H1 (cell line): ENCODE data around the gene BRI3BP.

Source experiments
- BACH1 ChIP-seq: IDR thresholded peaks from 2 replicates; pipeline ENCODE4 v1.6.1; 2012; ENCODE audit warnings: low read length, improper control_type of control experiment
- CBX8 ChIP-seq: fragments of 300-800, 300-1000 bp; sonication (generic); IDR thresholded peaks from 2 replicates; pipeline ENCODE4 v1.7.1; 2016; ENCODE audit warnings: low read depth, low read length, borderline replicate concordance
- CHD2 ChIP-seq: IDR thresholded peaks from 2 replicates; pipeline ENCODE4 v1.6.1; 2012; ENCODE audit warnings: low read length, improper control_type of control experiment
- CTCF ChIP-seq, 3 experiments: IDR thresholded peaks; 1 replicate in 2 of 3; 2 replicates in 1 of 3; pipeline versions ENCODE4 v1.5.1 to v1.6.1; 2011; ENCODE audit warnings: low read length in 3 of 3, mild to moderate bottlenecking in 3 of 3, inconsistent platforms in 2 of 3, low read depth in 1 of 3, moderate library complexity in 1 of 3; ENCODE audit not compliant: insufficient read depth in 1 of 3; ENCODE audit errors: control extremely low read depth in 1 of 3
- EP300 ChIP-seq, 2 experiments: IDR thresholded peaks; 1 replicate in 1 of 2; 2 replicates in 1 of 2; pipeline ENCODE4 v1.6.1; 2011 to 2012; ENCODE audit warnings: low read depth in 2 of 2, low read length in 2 of 2, mild to moderate bottlenecking in 2 of 2, borderline replicate concordance in 1 of 2, inconsistent platforms in 1 of 2, moderate library complexity in 1 of 2
- EZH2 ChIP-seq: fragments of 200-600 bp; sonication (generic); IDR thresholded peaks from 2 replicates; pipeline ENCODE4 v1.7.1; 2012; ENCODE audit warnings: low read depth, mild to moderate bottlenecking, moderate library complexity, low read length, inconsistent platforms; ENCODE audit not compliant: severe bottlenecking
- POLR2A ChIP-seq, 2 experiments: IDR thresholded peaks; 1 replicate in 1 of 2; 2 replicates in 1 of 2; pipeline ENCODE4 v1.6.1; 2011; ENCODE audit warnings: low read depth in 2 of 2, low read length in 2 of 2, mild to moderate bottlenecking in 2 of 2; ENCODE audit errors: control extremely low read depth in 1 of 2
- POLR2AphosphoS5 ChIP-seq: IDR thresholded peaks from 2 replicates; pipeline ENCODE4 v1.6.1; 2011; ENCODE audit warnings: low read depth, low read length
- RNF2 ChIP-seq: fragments of 200-900, 300-1000 bp; sonication (generic); IDR thresholded peaks from 2 replicates; pipeline ENCODE4 v1.7.1; 2016; ENCODE audit warnings: borderline replicate concordance, low read depth, mild to moderate bottlenecking, antibody characterized with exemption, low read length; ENCODE audit not compliant: poor library complexity, severe bottlenecking; ENCODE audit errors: missing control alignments
- SP2 ChIP-seq: IDR thresholded peaks from 2 replicates; pipeline ENCODE4 v1.6.1; 2012; ENCODE audit warnings: mild to moderate bottlenecking, low read length, inconsistent platforms
- TAF1 ChIP-seq: IDR thresholded peaks from 2 replicates; pipeline ENCODE4 v1.6.1; 2011; ENCODE audit warnings: mild to moderate bottlenecking, low read depth, low read length
- TEAD4 ChIP-seq: IDR thresholded peaks from 2 replicates; pipeline ENCODE4 v1.6.1; 2012; ENCODE audit warnings: low read depth, low read length, inconsistent platforms, mixed read lengths
- ZNF274 ChIP-seq: IDR thresholded peaks from 2 replicates; pipeline ENCODE4 v1.7.0; 2012; ENCODE audit warnings: low read length, borderline replicate concordance; ENCODE audit errors: extremely low read depth

DNA sequence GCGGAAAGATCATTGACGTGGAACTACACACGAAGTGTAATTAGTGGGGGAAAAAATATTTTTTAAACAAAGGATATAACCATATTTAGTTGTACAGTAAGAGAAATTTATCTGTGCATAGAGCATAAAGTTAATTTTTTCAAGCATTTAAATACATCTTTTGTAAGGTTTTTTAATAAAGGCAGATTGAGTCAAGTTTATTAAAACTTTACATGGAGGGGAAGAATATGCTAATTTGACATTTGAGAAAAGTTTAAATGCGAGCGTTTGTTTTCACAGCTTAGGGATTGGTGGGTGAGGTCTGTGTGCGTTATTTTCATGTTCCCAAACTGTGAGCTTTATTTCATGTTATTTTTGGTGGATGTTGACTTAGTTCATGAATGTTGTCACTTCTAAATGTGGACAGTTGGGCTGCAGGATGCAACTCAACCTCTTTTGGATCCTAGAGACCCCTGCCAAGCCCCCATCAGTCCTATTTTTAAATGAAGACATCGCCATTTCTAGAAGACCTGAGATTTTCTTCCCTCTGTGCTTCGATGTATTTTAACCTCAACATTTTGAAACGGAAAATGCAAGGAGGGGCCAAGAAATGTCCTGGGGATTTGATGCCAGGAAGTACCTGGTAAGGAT is 32.3 kb downstream of the BRI3BP start:
- TF ChIP-seq CTCF (IDR thresholded peaks at IDR 0.05; ENCODE audit: control extremely low read depth in 1 of 3, insufficient read depth in 1 of 3, low read depth in 1 of 3, low read length in 3 of 3) (no peak), POLR2AphosphoS5 (no peak), POLR2A (IDR thresholded peaks at IDR 0.05; ENCODE audit: control extremely low read depth in 1 of 2, low read depth in 2 of 2, low read length in 2 of 2) (no peak), RNF2 (no peak), SP2 (no peak), ZNF274 (no peak), BACH1 (no peak), EZH2 (no peak), TEAD4 (no peak), CBX8 (no peak), EP300 (IDR thresholded peaks at IDR 0.05; ENCODE audit: borderline replicate concordance in 1 of 2, low read depth in 2 of 2, low read length in 2 of 2) (no peak), CHD2 (no peak), TAF1 (no peak)
